ENCODE measurements around the gene ANKFN1. TPM values are rescaled to one million over a fixed set of nuclear protein-coding genes. Genes with fewer than 3 reads are reported as not detected.

The ANKFN1 gene
- total RNA-seq, 1 experiment from 2014 or later: not detected

DNA sequence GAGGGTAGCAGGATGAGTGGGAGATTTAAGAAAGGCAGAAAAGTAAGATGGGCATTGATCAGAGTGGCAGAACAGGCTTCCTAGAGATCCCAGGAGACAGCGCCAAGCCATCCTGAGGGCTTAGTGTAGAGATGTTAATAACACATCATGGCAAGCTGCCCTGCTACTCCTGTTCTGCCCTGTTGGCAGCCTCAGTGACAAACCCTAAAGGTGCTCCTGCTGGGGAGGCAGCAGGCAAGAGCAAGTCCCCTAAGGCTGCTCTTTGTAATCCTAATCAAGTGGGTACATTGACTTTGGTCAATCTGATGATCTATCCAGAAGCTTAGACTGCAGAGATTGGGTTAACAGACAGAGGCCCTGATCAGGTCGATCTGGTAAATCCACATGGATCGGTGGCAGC, 16.3 kb downstream of the ANKFN1 start:
- BruUV-seq (replicated peaks): no TSS peak
- Histone ChIP-seq H3K9me3 (ENCODE audit: low read depth, low read length, poor library complexity, severe bottlenecking) (no peaks in the 10 kb centered on the region), H3K4me3 (ENCODE audit: low read depth, low read length, poor library complexity, severe bottlenecking) (no peak overlapping the region), H3K27me3 (replicated peaks; ENCODE audit: insufficient read depth, low read depth, low read length, poor library complexity) (peaks cover 4% of the 10 kb centered on the region), H3K27ac (ENCODE audit: low read depth, low read length, poor library complexity, severe bottlenecking) (no peak overlapping the region), H3K36me3 (ENCODE audit: insufficient read depth, low read length, poor library complexity, severe bottlenecking) (no peaks in the 10 kb centered on the region), H3K4me1 (ENCODE audit: insufficient read depth, low read length, poor library complexity, severe bottlenecking) (no peaks in the 10 kb centered on the region)
- intact Hi-C loops (cut with micrococcal nuclease; ENCODE audit: unreplicated experiment): no loop called here
- CTCF ChIA-PET: no interaction called here
- POLR2A ChIA-PET (ENCODE audit: low non-redundant PET): no interaction called here
- DNase-seq (ENCODE audit: low spot score): no peak
- TF ChIP-seq EZH2 (IDR thresholded peaks at IDR 0.05; ENCODE audit: borderline replicate concordance, low read depth, low read length, poor library complexity, severe bottlenecking): no peak
- TF ChIP-seq, protein P1, sequence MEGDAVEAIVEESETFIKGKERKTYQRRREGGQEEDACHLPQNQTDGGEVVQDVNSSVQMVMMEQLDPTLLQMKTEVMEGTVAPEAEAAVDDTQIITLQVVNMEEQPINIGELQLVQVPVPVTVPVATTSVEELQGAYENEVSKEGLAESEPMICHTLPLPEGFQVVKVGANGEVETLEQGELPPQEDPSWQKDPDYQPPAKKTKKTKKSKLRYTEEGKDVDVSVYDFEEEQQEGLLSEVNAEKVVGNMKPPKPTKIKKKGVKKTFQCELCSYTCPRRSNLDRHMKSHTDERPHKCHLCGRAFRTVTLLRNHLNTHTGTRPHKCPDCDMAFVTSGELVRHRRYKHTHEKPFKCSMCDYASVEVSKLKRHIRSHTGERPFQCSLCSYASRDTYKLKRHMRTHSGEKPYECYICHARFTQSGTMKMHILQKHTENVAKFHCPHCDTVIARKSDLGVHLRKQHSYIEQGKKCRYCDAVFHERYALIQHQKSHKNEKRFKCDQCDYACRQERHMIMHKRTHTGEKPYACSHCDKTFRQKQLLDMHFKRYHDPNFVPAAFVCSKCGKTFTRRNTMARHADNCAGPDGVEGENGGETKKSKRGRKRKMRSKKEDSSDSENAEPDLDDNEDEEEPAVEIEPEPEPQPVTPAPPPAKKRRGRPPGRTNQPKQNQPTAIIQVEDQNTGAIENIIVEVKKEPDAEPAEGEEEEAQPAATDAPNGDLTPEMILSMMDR (conservative IDR thresholded peaks at IDR 0.05; ENCODE audit: low read depth, low read length): no peak

DNA sequence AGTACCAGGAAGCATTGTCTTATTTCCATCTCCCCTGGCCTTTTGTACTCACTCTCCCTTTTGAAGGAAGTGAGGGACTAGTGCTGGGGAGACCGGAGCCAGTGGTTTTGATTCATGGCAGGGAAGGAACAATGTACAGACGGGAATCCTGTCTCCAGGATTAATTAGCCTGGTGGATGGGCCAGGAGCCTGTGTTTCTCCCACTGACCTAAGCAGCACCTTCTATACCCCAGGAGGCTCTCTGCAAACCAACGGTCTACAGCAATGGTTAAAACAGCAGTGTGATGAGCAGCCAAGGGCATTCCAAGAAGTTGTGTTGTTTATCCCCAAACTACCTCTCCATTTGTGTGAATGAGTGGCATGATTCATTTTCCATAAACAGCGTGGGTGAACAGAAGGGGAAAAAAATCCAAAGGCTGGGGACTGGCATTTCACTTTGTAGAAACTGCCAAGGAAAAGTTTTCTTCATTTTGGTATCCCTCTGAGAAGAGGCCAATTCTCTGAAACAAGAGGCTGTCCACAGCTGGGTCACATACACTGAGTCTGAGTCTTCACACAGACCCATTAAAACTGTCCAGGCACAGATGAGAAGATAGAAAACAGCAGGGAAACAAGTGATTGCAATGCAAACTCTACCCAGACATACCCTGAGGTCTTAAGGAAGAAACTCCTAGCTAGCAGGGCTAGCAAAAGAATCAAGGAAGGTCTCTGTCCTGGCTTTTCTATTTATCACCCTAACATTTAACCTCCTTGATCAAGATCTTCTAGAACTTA, 18.1 kb downstream of the ANKFN1 start:
- no peaks in the 10 kb centered on the region for H3K27me3 ChIP-seq (replicated peaks; ENCODE audit: insufficient read depth, low read depth, low read length, poor library complexity)
- intact Hi-C loops (cut with micrococcal nuclease; ENCODE audit: unreplicated experiment): no loop called here
- TF ChIP-seq, protein P1 (conservative IDR thresholded peaks at IDR 0.05; ENCODE audit: low read depth, low read length): no peak
- TF ChIP-seq EZH2 (IDR thresholded peaks at IDR 0.05; ENCODE audit: borderline replicate concordance, low read depth, low read length, poor library complexity, severe bottlenecking): no peak
- H3K4me1 ChIP-seq (ENCODE audit: insufficient read depth, low read length, poor library complexity, severe bottlenecking): no peaks in the 10 kb centered on the region
- no peak overlapping the region for H3K27ac ChIP-seq (ENCODE audit: low read depth, low read length, poor library complexity, severe bottlenecking)
- H3K36me3 ChIP-seq (ENCODE audit: insufficient read depth, low read length, poor library complexity, severe bottlenecking): no peaks in the 10 kb centered on the region
- POLR2A ChIA-PET (ENCODE audit: low non-redundant PET): no interaction called here
- CTCF ChIA-PET: no interaction called here
- H3K9me3 ChIP-seq (ENCODE audit: low read depth, low read length, poor library complexity, severe bottlenecking): no peaks in the 10 kb centered on the region
- no peak overlapping the region for H3K4me3 ChIP-seq (ENCODE audit: low read depth, low read length, poor library complexity, severe bottlenecking)
- DNase-seq (ENCODE audit: low spot score): no peak
- BruUV-seq (replicated peaks): no TSS peak

- Histone ChIP-seq H3K36me3 (ENCODE audit: insufficient read depth, low read length, poor library complexity, severe bottlenecking) (no peaks in the 10 kb centered on the region), H3K4me1 (ENCODE audit: insufficient read depth, low read length, poor library complexity, severe bottlenecking) (no peaks in the 10 kb centered on the region), H3K27ac (ENCODE audit: low read depth, low read length, poor library complexity, severe bottlenecking) (no peak overlapping the region), H3K27me3 (replicated peaks; ENCODE audit: insufficient read depth, low read depth, low read length, poor library complexity) (no peaks in the 10 kb centered on the region), H3K4me3 (ENCODE audit: low read depth, low read length, poor library complexity, severe bottlenecking) (no peak overlapping the region), H3K9me3 (ENCODE audit: low read depth, low read length, poor library complexity, severe bottlenecking) (no peaks in the 10 kb centered on the region)
- no TSS peak for BruUV-seq (replicated peaks)
- intact Hi-C loops (cut with micrococcal nuclease; ENCODE audit: unreplicated experiment): no loop called here
- CTCF ChIA-PET: interaction anchor here (0.5 kb wide), 1 partner anchor 305 kb away, joined by 4 read pairs; no protein-coding TSS in a partner anchor
- POLR2A ChIA-PET (ENCODE audit: low non-redundant PET): no interaction called here
- TF ChIP-seq EZH2 (IDR thresholded peaks at IDR 0.05; ENCODE audit: borderline replicate concordance, low read depth, low read length, poor library complexity, severe bottlenecking): no peak
- TF ChIP-seq, protein P1 (conservative IDR thresholded peaks at IDR 0.05; ENCODE audit: low read depth, low read length): no peak
- peak; percentile 6 for DNase-seq (ENCODE audit: low spot score)
Observed at GRCh38 chr17:56172517-56172982, 19.3 kb downstream of the ANKFN1 start.

Data from A673 (cell line).